Left forelimb (tissue), 1 donor: Measurements from ENCODE around the gene AMDHD2.

Experiments
- DNase-seq: peaks from one replicate; pipeline ENCODE4 v3.0.0-alpha.2; 2018; ENCODE audit warnings: low spot score

AMDHD2 gene

DNA sequence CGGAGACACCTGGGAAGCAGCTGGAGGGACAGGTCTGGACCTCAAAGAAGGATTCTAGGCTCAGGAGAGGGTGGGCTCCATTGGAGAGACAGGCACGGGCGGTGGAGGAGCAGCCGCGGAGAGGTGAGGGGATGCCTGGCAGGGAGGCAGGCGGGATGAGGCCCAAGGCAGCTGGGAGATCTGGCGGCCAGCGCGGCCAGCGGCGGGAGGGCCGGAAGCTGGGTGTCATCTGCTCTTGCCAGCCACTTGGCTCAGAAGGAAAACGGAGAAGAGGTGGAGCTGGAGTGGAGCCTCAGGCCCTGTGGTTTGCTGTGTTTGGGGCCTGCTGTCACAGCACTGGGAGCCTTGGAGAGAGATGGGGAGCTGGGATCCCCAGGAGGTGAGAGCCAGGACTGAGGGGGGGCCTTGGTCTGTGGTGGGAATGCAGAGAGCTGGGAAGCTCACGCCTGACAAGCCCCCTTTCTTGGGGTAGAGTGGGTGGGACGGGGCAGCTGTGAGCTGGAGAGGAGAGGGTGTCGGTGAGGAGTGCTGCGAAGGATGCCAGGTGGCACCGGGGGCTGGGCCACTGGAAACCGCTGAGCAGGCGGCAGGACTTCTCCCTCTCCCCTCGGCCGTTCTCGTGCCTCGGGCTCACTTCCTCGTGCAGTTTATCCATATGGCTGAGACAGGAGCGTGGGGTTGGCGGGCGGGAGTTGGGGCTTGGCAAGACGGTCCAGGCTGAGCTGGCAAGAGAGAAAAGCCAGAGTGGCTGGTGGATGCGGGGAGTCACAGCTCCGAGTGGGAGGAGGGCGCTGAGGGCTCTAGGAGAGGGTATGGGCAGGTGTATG lies 37.2 kb upstream of the AMDHD2 start:
- DNase-seq, result no peak

GRCh38 chr16:2483939-2484897 lies 36.0 kb upstream of the AMDHD2 start:
- no peak for DNase-seq

- no peak for DNase-seq
Measured at GRCh38 chr16:2484898-2485508, 35.2 kb upstream of the AMDHD2 start.

GRCh38 chr16:2485811-2486507 lies 34.2 kb upstream of the AMDHD2 start:
- no peak for DNase-seq

DNA sequence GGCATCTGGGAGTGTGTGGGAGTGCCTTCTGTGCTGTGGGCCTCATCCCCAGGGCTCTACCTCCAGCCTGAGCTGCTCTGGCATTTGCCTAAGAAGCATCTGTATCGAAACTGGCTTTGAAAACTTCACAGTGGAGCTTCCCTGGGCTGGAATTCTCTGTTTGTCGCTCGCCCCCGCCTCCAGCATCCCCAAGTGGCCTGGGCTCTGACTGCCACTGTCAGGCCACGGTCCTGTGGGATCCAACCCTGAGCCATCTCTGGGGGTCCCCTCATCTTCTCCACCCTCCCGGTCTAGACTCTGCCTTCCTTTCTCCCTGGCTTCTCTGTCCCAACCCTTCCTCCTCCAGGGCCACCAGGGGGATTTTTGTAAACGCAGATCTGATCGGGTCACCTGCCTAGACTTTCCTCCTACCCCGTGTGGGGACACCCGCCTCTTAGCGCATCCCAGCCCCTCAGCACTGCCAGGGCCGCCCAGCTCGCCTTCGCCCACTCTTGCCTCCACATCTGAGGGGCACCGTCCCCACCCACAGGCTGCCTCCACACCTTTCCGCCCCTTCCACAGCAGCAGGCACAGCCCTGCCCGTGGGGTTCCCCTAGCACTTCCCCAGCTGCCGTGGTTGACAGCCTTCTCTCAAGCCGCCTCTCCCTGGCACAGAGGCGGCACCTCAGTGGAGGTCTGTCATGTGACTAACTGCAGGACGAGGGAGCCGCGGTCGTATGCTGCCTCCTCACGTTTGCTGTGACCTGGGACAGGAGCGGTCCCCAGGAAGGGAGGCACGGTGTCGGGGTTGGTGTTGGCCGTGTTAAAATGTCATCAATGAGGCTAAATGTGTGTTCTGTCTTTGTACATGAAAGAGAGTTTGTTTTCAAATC lies 33.3 kb upstream of the AMDHD2 start:
- no peak for DNase-seq

DNA sequence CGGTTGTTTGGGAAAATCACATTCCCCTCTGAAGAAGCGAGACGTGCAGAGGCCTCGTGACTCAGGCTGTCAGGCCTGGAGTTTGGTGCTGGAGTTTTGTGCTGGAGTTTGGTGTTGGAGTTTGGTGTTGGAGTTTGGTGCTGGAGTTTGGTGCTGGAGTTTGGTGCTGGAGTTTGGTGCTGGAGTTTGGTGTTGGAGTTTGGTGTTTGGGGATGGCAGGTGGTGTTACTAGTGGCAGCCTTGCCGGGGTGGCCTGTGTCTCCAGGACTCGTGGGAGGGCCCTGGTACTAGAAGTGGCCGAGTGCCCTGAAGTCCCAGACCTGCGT lies 32.7 kb upstream of the AMDHD2 start:
- DNase-seq, result no peak

- DNase-seq, result no peak
Measured at GRCh38 chr16:2487903-2488531, 32.2 kb upstream of the AMDHD2 start.

- no peak for DNase-seq
Measured at GRCh38 chr16:2489581-2489980, 30.6 kb upstream of the AMDHD2 start.

DNA sequence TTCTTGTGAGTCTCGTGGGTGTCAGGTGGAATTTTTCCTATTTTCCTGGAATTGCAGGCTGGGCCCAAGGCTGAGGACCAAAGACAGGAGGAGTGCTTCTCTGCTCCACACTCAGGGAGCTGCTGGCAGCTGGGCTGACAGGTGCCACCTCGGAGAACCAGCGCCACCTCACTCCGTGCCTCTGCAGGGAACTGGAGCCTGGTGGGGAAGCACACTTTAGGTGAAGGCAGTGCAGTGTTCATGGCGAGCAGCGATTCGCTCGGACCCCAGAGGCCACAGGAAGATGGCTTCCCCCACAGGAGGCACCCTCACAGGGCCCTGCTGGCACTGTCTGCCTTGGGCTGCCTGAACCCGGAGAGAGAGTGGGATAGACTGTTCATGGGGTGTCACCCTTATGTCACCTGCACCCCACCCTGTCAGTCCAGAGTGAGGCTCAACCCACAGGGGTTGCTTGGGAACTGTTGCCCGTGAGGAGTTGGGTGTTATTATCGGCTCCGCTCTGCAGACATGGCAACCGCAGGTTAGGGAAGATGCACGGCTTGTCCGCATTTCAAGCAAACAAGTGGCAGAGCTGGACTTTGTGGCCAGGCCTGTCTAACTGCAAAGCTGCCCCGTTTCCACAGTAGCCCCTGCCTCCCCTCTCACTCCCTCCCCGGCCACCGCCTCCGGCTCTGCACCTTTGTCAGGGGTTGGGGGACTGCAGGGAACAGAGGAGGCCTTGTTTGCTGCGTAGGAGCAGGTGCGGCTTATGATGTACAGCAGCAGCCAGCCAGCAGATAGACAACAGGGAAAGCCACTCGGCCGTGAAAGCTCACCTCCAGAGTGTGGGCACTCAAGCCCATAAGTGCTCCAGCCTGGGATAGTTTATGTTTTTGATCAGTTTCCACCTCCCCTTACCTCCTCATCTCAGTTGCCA lies 29.7 kb upstream of the AMDHD2 start:
- DNase-seq, result no peak

- DNase-seq, result no peak
Measured at GRCh38 chr16:2492292-2492691, 27.9 kb upstream of the AMDHD2 start.

DNA sequence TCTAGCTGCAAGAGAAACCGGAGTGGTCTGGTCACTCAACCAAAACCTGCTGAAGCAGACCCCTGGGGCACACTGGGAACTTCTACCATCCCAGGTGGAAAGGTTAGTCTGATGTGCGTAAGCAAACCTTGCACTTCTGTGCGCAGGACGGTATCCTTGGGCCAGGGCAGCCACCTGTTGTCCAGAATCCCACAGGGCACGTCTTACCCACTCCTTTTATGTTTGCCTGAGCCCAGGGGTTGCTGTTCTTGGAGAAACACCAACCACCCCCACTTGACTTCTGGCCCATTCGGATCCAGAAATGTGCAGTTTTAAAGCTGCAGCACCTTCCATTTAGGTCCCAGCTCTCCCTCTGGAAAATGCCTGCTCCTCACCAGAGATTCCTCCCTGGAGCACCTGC lies 26.6 kb upstream of the AMDHD2 start:
- DNase-seq, result no peak

- no peak for DNase-seq
Measured at GRCh38 chr16:2494616-2495015, 25.6 kb upstream of the AMDHD2 start.

- no peak for DNase-seq
Measured at GRCh38 chr16:2495041-2495440, 25.1 kb upstream of the AMDHD2 start.

DNA sequence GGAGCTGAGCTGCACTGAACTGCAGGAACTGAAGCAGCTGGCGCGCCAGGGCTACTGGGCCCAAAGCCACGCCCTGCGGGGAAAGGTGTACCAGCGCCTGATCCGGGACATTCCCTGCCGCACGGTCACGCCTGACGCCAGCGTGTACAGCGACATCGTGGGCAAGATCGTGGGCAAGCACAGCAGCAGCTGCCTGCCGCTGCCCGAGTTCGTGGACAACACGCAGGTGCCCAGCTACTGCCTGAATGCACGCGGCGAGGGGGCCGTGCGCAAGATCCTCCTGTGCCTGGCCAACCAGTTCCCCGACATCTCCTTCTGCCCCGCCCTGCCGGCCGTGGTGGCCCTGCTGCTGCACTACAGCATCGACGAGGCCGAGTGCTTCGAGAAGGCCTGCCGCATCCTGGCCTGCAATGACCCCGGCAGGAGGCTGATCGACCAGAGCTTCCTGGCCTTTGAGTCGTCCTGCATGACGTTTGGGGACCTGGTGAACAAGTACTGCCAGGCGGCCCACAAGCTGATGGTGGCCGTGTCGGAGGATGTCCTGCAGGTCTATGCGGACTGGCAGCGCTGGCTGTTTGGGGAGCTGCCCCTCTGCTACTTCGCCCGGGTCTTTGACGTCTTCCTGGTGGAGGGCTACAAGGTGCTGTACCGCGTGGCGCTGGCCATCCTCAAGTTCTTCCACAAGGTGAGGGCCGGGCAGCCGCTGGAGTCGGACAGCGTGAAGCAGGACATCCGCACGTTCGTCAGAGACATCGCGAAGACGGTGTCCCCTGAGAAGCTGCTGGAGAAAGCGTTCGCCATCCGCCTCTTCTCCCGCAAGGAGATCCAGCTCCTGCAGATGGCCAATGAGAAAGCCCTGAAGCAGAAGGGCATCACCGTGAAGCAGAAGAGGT lies 23.7 kb upstream of the AMDHD2 start:
- DNase-seq, result no peak

GRCh38 chr16:2497116-2497630 lies 23.0 kb upstream of the AMDHD2 start:
- no peak for DNase-seq

- no peak for DNase-seq
Measured at GRCh38 chr16:2497695-2498484, 22.3 kb upstream of the AMDHD2 start.

- DNase-seq, result no peak
Measured at GRCh38 chr16:2498531-2499253, 21.5 kb upstream of the AMDHD2 start.
